SK-N-SH (cell line): ENCODE data around the gene KCTD19. TPM values are rescaled to one million over a fixed set of nuclear protein-coding genes. Genes with fewer than 3 reads are reported as not detected.

Experiments
- CTCF ChIA-PET: fragments of 300-600, 350-600 bp; formaldehyde crosslinking; extraction: SDS; loops from one replicate; lab custom pipeline; 2021; lab: Yijun Ruan, JAX
- POLR2A ChIA-PET: fragments of 350-600 bp; sonication (Branson Sonifier 250); formaldehyde crosslinking; extraction: SDS; loops from one replicate; lab custom pipeline; 2020; ENCODE audit warnings: antibody characterized with exemption, inconsistent platforms; lab: Yijun Ruan, JAX
- DNase-seq: peaks from one replicate; pipeline ENCODE4 v3.0.0; 2012
- H2AFZ ChIP-seq: fragments of 200-600 bp; sonication (generic); 2 replicates; pipeline ENCODE4 v1.8.1; 2016; ENCODE audit warnings: antibody characterized with exemption, mild to moderate bottlenecking, low read depth
- H3F3A ChIP-seq: fragments of 200-600 bp; sonication (generic); replicated peaks from 2 replicates; pipeline ENCODE3; 2016; ENCODE audit warnings: antibody characterized with exemption, mild to moderate bottlenecking; ENCODE audit not compliant: insufficient read depth
- H3K27ac ChIP-seq, 2 experiments: fragments of 200-500 bp in 1 of 2; fragments of 200-600 bp in 1 of 2; sonication (Bioruptor generic) in 1 of 2; sonication (generic), shearing (Covaris generic) in 1 of 2; 2 replicates each; pipeline versions ENCODE4 v1.5.1 to v1.6.1; 2014 to 2016; ENCODE audit warnings: low read depth in 2 of 2, inconsistent platforms in 1 of 2, low read length in 1 of 2, mild to moderate bottlenecking in 1 of 2, mixed read lengths in 1 of 2
- H3K27me3 ChIP-seq: fragments of 200-600 bp; sonication (generic), shearing (Covaris generic); 2 replicates; pipeline ENCODE4 v1.6.1; 2016; ENCODE audit warnings: mixed run types; ENCODE audit not compliant: insufficient read depth
- H3K36me3 ChIP-seq, 2 experiments: fragments of 200-500 bp in 1 of 2; fragments of 200-600 bp in 1 of 2; sonication (Bioruptor generic) in 1 of 2; sonication (generic) in 1 of 2; replicated peaks in 1 of 2; 2 replicates each; pipeline versions ENCODE3 to v1.5.1; 2014 to 2016; ENCODE audit warnings: low read length in 1 of 2, mild to moderate bottlenecking in 1 of 2; ENCODE audit not compliant: insufficient read depth in 2 of 2, control insufficient read depth in 1 of 2
- H3K4me1 ChIP-seq, 2 experiments: fragments of 200-500 bp in 1 of 2; fragments of 200-600 bp in 1 of 2; sonication (Bioruptor generic) in 1 of 2; sonication (generic), shearing (Covaris generic) in 1 of 2; 2 replicates each; pipeline versions ENCODE4 v1.5.1 to v1.6.1; 2014 to 2016; ENCODE audit warnings: low read depth in 1 of 2, low read length in 1 of 2, mixed run types in 1 of 2; ENCODE audit not compliant: insufficient read depth in 2 of 2, control insufficient read depth in 1 of 2
- H3K4me2 ChIP-seq: fragments of 200-600 bp; sonication (generic), shearing (Covaris generic); 2 replicates; pipeline ENCODE4 v1.6.1; 2017; ENCODE audit warnings: mixed run types
- H3K4me3 ChIP-seq, 2 experiments: fragments of 200-500 bp in 1 of 2; fragments of 200-600 bp in 1 of 2; sonication (Bioruptor generic) in 1 of 2; sonication (generic), shearing (Covaris generic) in 1 of 2; 2 replicates each; pipeline versions ENCODE4 v1.5.1 to v1.8.1; 2014 to 2016; ENCODE audit warnings: low read depth in 2 of 2, inconsistent platforms in 1 of 2, low read length in 1 of 2, mild to moderate bottlenecking in 1 of 2, mixed read lengths in 1 of 2, moderate library complexity in 1 of 2
- H3K79me2 ChIP-seq: fragments of 200-600 bp; sonication (generic); 2 replicates; pipeline ENCODE4 v1.8.1; 2017; ENCODE audit warnings: mild to moderate bottlenecking; ENCODE audit not compliant: insufficient read depth
- H3K9ac ChIP-seq: fragments of 200-600 bp; sonication (generic); 2 replicates; pipeline ENCODE4 v1.6.1; 2017; ENCODE audit warnings: mixed run types
- H3K9me2 ChIP-seq: fragments of 200-600 bp; sonication (generic); 2 replicates; pipeline ENCODE4 v1.6.1; 2017; ENCODE audit warnings: mixed run types
- H3K9me3 ChIP-seq: fragments of 200-600 bp; sonication (generic); 2 replicates; pipeline ENCODE4 v1.6.1; 2017; ENCODE audit warnings: mixed run types, mild to moderate bottlenecking, moderate library complexity
- H4K20me1 ChIP-seq: fragments of 200-600 bp; sonication (generic); 2 replicates; pipeline ENCODE4 v1.6.1; 2017; ENCODE audit warnings: mild to moderate bottlenecking, mixed run types; ENCODE audit not compliant: insufficient read depth
- CHD2 ChIP-seq: fragments of 150-350 bp; IDR thresholded peaks from 2 replicates; pipeline ENCODE4 v1.6.1; 2018; ENCODE audit warnings: low read length; ENCODE audit not compliant: partially characterized antibody
- ELF1 ChIP-seq: IDR thresholded peaks from 2 replicates; pipeline ENCODE4 v1.4.0; 2012
- EP300 ChIP-seq, 2 experiments: IDR thresholded peaks; 2 replicates each; pipeline versions ENCODE4 v1.4.0 to v1.6.1; 2012; ENCODE audit warnings: borderline replicate concordance in 1 of 2, low read depth in 1 of 2, low read length in 1 of 2
- FOSL2 ChIP-seq: IDR thresholded peaks from 2 replicates; pipeline ENCODE4 v1.4.0; 2012; ENCODE audit warnings: low read depth, mild to moderate bottlenecking, moderate library complexity, borderline replicate concordance
- JUND ChIP-seq: IDR thresholded peaks from 2 replicates; pipeline ENCODE4 v1.4.0; 2012
- MXI1 ChIP-seq: IDR thresholded peaks from 2 replicates; pipeline ENCODE4 v1.6.1; 2012; ENCODE audit warnings: mild to moderate bottlenecking, low read depth, low read length, improper control_type of control experiment
- POLR2AphosphoS5 ChIP-seq: IDR thresholded peaks from 2 replicates; pipeline ENCODE4 v1.6.1; 2012; ENCODE audit warnings: low read depth, low read length
- RAD21 ChIP-seq: IDR thresholded peaks from 2 replicates; pipeline ENCODE4 v1.6.1; 2012; ENCODE audit warnings: mild to moderate bottlenecking, low read length
- WGBS: methylation state at CpG from one replicate; pipeline ENCODE4 v1.1.6; 2017; ENCODE audit warnings: low lambda C conversion rate; 5-methylcytosine and 5-hydroxymethylcytosine counted together
- polyA plus RNA-seq, 3 experiments: library from polyadenylated mRNA; depleted of rRNA; stranded (reverse); fragments of >200 nt; gene quantifications; 2 replicates each; pipeline ENCODE4 v1.2.3, GENCODE V29; 2012
- TF ChIP-seq, protein P1 (sequence below): fragments of 200-600 bp; sonication (generic); IDR thresholded peaks from 2 replicates; pipeline ENCODE4 v1.6.1; 2017; ENCODE audit warnings: antibody characterized with exemption, mild to moderate bottlenecking, moderate library complexity
- TF ChIP-seq, protein P2 (sequence below): fragments of 150-350 bp; IDR thresholded peaks from 2 replicates; pipeline ENCODE4 v1.6.1; 2016; ENCODE audit warnings: mild to moderate bottlenecking, low read depth, low read length

Gene KCTD19
- polyA plus RNA-seq, 1 of the 3 experiments (the other 2 are of a cell fraction), result 1.8 TPM

DNA sequence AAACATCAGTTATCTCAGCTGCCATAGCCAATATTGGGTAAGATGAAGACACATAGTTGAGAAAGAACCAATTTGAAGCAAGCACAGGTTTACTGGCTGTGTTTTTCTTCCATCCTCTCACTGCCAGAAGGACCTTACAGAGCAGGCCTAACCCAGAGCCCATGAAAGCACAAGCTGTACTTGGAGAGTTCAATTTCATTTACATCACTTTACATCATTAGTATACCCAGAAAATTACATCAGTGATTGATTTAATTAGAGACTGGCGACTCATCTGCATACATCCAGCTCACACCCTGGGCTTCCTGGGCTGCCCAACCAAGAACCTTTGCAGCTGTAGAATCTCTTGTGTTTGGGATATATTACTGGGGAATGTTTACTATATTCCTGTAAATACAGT, 23.8 kb upstream of the KCTD19 start:
- CTCF ChIA-PET, result interaction anchor here (1.0 to 2.7 kb wide), 4 partner anchors 11 to 116 kb away, joined by 5 to 10 read pairs (median 8); partner anchors contain the start of genes KCTD19 and LRRC36
- POLR2A ChIA-PET, result interaction anchor here (0.6 to 0.7 kb wide), 2 partner anchors 18 to 23 kb away, joined by 3 read pairs; no protein-coding TSS in a partner anchor

DNA sequence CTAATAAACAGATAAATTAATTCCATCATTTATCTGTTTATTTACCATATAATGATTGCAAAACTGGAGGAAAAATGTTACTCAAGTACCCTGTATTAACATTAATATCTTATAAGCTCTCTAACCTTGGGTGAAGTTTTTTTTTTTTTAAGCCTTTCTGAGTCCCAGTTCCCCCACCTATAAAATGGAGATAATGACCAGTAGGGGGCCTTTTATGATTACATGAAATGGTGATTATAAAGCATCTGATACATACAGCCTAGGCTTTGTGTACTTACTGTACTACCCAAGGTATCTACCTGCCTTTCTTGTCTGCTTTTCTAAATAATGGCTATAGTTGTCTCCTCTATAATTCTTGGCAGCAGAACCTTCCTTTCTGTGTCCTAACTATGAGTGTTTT, 22.6 kb upstream of the KCTD19 start:
- no peak overlapping the region for H3K9ac ChIP-seq
- TF ChIP-seq FOSL2 (no peak), RAD21 (peak; percentile 45)
- TF ChIP-seq, protein P1, sequence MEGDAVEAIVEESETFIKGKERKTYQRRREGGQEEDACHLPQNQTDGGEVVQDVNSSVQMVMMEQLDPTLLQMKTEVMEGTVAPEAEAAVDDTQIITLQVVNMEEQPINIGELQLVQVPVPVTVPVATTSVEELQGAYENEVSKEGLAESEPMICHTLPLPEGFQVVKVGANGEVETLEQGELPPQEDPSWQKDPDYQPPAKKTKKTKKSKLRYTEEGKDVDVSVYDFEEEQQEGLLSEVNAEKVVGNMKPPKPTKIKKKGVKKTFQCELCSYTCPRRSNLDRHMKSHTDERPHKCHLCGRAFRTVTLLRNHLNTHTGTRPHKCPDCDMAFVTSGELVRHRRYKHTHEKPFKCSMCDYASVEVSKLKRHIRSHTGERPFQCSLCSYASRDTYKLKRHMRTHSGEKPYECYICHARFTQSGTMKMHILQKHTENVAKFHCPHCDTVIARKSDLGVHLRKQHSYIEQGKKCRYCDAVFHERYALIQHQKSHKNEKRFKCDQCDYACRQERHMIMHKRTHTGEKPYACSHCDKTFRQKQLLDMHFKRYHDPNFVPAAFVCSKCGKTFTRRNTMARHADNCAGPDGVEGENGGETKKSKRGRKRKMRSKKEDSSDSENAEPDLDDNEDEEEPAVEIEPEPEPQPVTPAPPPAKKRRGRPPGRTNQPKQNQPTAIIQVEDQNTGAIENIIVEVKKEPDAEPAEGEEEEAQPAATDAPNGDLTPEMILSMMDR, result peak; percentile 70
- TF ChIP-seq, protein P2, sequence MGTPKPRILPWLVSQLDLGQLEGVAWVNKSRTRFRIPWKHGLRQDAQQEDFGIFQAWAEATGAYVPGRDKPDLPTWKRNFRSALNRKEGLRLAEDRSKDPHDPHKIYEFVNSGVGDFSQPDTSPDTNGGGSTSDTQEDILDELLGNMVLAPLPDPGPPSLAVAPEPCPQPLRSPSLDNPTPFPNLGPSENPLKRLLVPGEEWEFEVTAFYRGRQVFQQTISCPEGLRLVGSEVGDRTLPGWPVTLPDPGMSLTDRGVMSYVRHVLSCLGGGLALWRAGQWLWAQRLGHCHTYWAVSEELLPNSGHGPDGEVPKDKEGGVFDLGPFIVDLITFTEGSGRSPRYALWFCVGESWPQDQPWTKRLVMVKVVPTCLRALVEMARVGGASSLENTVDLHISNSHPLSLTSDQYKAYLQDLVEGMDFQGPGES, result no peak
- H3K79me2 ChIP-seq, result no peaks in the 10 kb centered on the region
- H2AFZ ChIP-seq, result no peak overlapping the region
- H3K9me3 ChIP-seq, result no peaks in the 10 kb centered on the region
- no peaks in the 10 kb centered on the region for H3K36me3 ChIP-seq
- H4K20me1 ChIP-seq, result no peaks in the 10 kb centered on the region
- H3K27ac ChIP-seq, result no peak overlapping the region
- H3K27me3 ChIP-seq, result no peaks in the 10 kb centered on the region
- POLR2A ChIA-PET, result no interaction called here
- no peaks in the 10 kb centered on the region for H3K9me2 ChIP-seq
- H3F3A ChIP-seq, result no peaks in the 10 kb centered on the region
- CTCF ChIA-PET, result interaction anchor here (1.0 to 2.6 kb wide), 4 partner anchors 10 to 116 kb away, joined by 3 to 10 read pairs (median 4); partner anchors contain the start of genes KCTD19 and LRRC36
- H3K4me2 ChIP-seq, result no peak overlapping the region
- DNase-seq, result peak; percentile 33
- H3K4me3 ChIP-seq, result no peak overlapping the region
- no peaks in the 10 kb centered on the region for H3K4me1 ChIP-seq

More for the DNA sequence above, 23.8 kb upstream of the KCTD19 start:
- WGBS, result 88% methylated on average over 1 of the region's 1 CpG
- H3K9ac ChIP-seq, result no peak overlapping the region
- H3K4me1 ChIP-seq, result no peaks in the 10 kb centered on the region
- H3K27me3 ChIP-seq, result no peaks in the 10 kb centered on the region
- no peaks in the 10 kb centered on the region for H3F3A ChIP-seq
- H2AFZ ChIP-seq, result no peak overlapping the region
- H3K36me3 ChIP-seq, result no peaks in the 10 kb centered on the region
- TF ChIP-seq ELF1 (no peak), POLR2AphosphoS5 (no peak), EP300 (IDR thresholded peaks at IDR 0.05; ENCODE audit: borderline replicate concordance in 1 of 2, low read depth in 1 of 2, low read length in 1 of 2) (no peak), CHD2 (no peak), MXI1 (no peak), JUND (no peak)
- no peaks in the 10 kb centered on the region for H3K9me2 ChIP-seq
- no peak overlapping the region for H3K27ac ChIP-seq
- no peak overlapping the region for H3K4me2 ChIP-seq
- no peak for DNase-seq
- H3K79me2 ChIP-seq, result no peaks in the 10 kb centered on the region
- H3K4me3 ChIP-seq, result no peak overlapping the region
- H3K9me3 ChIP-seq, result no peaks in the 10 kb centered on the region
- H4K20me1 ChIP-seq, result no peaks in the 10 kb centered on the region
